ENCODE measurements around the gene ACTC1.
A peak's percentile ranks its signal among the peaks of the same experiment; 100 is the strongest.
"Not testable (repeated sequence)": the region's sequence is repeated elsewhere in the genome, so short reads cannot be mapped to it uniquely, and the experiment has no call there.

The ACTC1 gene

DNA sequence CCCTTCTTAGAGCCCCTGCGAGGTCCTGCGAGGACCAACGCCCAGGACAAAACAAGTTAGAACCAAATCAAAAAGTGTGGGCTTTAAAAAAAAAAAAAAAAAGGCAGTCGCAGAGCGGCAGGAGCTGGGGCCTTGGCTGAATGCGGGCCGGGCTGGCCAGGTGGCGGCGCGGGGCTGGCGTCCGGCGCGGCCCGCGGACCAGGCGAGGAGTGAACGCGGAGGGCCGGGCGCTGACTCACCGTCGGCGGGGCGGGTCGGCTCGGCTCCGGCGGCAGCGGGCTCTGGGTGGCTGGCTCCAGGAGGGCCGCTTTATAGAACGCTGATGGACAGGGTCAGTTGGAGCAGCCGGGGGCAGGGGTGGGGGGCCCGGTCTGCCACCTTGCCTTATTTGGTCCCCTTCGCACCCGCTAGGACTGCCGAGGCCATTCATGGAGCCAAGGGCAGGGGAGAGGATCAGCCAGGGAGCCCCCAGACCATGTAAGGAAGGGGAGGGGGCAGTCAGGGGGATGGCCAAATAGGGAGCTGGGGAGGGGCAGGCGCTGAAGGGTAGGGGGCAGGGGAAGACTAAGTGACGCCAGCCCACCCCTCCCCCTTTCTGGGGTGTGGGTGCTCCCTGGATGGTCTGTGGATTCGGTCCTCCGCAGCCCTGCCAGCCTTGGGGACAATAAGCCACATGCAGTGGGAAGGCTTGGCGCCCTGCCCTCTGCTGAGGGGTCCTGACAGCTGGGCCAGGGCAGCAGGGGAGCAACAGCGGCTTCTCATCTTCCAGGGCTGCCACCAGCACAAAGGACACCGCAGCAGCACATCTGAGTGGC lies at the start of gene ACTC1:
ACTC1 (minus strand) TSS at position 283 of the 815 bp plus-strand sequence. CDS start 741 bp downstream, outside the sequence.
- DNase-seq = peak; percentile 54

GRCh38 chr15:34841262-34841725 lies 45.9 kb upstream of the ACTC1 start:
- peak; percentile 64 for DNase-seq

GRCh38 chr15:34838282-34838681 lies 42.9 kb upstream of the ACTC1 start:
- DNase-seq = no peak

DNA sequence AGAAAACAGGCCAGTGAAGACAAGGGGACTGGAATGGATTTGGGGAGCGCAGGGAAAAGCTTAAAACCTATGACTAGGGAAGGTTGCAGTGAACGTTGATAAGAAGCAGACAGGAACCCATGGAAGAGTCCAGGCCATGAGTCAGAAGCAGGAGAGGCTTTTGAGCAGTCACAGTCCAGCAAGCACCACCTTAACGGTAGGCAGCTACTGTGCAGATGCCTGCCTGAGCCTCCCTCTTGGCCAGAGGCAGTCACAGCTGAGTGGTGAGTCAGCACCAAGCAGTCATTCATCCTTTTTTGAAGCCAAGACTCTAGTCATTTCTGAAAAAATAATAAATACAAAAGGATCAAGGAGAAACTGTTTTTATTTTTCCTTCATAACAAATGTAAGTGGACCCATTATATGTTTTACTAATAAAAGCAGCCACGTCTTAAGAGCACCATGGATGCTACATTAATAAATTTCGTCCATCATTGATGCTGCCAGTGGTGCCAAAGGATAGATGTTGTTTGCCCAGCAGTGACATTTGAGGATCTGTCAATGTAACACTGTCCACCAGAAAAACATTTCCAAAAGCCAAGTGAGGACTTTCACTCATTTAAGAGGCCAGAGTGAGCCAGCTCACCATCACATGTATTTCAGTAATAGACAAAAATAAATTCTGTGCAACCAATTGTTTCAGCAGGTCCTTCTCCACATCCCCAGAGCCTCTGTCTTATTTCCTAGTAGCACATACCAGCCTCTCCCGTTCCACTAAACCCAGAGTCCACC lies 42.1 kb upstream of the ACTC1 start:
- peak; percentile 81 for DNase-seq

GRCh38 chr15:34828145-34828911 lies 33.0 kb upstream of the ACTC1 start:
- no peak for DNase-seq

DNA sequence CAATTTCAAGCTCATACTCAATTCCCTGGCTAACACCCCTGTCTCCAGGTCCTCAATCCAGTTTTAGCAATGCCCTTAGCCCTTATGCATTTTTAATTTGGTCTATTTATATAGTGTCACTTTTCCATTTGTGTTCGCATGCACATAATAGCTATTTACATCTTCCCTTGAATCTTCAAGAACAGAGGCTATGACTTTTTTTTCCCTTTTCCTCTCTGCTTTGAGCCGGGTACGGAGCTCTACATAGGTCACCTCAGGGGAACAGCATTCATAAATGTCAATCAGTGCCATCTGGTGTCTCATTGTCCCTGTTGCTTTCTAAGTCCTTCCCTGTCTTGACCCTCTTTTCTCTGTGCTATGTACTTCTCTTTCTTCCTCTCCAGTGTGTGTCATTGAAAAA lies 26.5 kb upstream of the ACTC1 start:
- DNase-seq = no peak

DNA sequence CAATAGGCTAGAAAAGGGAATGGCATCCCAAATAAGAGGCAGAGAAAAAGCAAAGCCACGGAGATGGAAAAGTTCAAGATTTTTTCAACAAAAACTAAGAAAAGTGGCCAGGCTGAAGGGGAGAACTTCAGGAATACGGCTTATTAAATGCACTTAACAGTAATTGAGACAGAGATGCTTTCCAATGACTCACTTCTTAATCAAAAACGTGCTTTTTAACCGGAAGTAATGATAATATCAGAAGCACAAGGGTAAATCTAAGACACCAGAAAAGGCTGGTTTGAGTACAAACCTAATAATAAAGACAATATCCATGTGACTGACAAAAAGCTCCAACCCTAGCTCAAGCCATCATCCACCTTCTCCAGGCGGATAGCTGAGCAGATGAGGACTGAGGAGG lies 24.8 kb upstream of the ACTC1 start:
- no peak for DNase-seq

GRCh38 chr15:34818526-34818925 lies 23.2 kb upstream of the ACTC1 start:
- DNase-seq = peak; percentile 62

DNA sequence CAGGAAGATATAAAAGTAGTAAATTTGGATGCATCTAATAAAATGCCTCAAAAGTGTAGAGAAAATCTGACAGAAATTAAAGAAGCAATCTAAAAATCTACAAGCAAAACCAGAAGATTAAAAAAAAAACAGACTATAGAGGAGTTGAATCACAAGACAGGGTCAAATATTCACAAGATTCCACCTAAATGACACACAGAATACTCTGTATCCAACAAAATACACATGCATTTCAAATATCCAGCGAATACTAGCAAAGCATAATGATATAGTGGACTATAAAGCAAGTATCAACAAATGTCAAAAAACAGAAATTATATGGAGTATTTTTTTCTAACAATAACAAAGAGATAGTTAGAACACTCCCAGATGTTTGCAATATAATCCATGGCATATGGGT lies 20.5 kb upstream of the ACTC1 start:
- DNase-seq = peak; percentile 59

DNA sequence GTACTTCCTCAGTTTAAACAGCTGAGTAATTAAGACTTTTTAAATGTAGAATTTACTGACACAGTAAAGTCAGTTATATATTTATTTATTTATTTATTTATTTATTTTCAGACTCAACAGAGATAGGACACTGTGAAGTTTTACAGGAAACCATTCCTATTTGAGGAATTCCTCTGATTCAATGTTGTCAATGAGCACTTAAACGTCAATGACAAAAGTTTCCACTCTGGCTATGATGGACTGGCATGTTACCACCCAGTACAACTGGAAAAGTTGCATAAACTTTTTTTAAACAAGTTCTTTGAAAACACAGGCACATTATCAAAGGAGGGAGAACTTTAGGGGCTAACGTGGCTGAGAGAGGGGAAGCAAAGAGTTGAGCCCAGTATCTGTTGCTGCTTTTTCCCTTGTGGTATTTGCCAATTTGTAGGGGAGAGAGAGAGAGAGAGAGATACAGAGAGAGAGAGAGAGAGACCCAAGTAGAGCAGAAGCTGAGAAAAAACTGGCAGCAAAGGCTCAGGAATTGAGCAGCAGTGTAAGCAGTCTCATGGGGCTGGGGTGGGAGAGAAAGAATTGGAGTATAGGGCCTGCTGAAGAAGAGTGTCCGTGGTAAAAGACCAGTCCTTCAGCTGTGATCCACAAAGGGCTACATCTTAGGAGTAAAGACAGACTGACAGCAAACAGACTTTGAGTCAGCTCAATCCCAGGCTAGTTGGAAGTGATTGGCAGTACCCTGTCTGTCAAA lies 18.3 kb upstream of the ACTC1 start:
- DNase-seq = no peak

DNA sequence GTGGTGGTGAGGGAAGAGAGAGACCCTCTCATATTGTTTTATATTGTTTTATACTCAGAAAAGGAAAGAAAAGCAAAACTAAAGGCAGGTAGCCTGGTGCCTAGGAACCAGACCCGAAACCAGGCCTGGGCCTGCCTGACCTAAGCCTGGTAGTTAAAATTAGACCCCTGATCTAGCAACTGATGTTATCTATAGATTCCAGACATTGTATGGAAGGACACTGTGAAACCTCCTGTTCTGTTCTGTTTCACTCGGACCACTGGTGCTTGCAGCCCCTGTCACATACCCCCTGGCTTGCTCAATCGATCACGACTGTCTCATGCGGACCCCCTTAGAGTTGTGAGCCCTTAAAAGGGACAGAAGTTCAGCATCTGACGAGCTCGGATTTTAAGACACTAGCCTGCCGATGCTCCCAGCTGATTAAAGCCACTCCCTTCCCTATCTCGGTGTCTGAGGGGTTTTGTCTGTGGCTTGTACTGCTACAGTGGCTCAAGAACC lies 17.6 kb upstream of the ACTC1 start:
- DNase-seq = not testable (repeated sequence)

GRCh38 chr15:34812369-34812768 lies 17.0 kb upstream of the ACTC1 start:
- DNase-seq = peak; percentile 86

DNA sequence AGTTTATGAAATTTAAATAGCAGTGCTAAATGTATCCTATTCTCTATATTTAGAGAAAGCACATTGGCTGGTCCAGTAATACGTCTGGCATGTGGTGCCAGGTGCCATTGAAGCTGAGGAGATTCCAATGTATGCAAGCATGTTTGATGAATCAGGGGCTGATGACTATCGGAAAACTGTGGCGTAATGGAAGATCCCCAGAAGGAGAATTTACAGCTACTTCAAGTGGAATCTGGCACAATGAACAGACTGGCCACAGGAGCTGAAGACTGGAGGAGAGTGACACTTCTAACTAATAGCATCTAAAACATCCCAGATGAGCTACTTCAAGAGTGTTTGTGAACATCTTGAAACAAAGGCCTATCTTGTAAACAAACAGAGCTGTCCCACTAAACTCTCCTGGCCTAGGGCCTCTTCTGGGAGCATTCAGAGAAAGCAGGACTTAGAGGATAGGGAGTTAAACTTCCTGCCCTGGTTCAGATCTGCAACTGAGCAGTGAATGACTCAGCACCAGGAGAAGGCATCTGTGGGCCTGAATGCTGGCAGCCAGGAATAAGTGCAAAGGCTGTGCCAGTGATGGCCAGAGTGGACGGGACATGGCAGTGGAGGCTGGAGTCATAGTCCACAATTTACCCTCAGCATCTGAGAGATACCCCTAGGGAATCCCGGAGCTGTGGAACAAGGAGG lies 15.2 kb upstream of the ACTC1 start:
- peak; percentile 98 for DNase-seq

GRCh38 chr15:34809186-34809585 lies 13.8 kb upstream of the ACTC1 start:
- no peak for DNase-seq

DNA sequence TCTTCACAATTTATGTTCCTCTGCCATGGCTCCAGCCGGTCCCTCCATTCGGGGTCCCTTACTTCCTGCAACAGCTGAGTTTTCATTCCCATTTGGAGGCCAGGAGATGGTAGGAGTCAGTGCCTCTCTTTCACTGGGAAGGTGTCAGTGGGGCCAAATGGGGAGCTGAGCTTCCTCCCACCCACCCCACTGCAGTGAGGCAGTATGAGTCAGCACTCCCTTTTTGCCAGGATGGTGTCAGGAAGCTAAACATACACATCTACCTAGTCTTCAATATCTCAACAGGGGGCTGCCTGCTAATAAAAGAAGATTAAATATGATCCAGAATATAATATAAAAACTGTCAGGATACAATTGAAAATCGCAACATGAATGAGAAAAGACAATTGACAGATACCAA lies 12.7 kb upstream of the ACTC1 start:
- peak; percentile 59 for DNase-seq

DNA sequence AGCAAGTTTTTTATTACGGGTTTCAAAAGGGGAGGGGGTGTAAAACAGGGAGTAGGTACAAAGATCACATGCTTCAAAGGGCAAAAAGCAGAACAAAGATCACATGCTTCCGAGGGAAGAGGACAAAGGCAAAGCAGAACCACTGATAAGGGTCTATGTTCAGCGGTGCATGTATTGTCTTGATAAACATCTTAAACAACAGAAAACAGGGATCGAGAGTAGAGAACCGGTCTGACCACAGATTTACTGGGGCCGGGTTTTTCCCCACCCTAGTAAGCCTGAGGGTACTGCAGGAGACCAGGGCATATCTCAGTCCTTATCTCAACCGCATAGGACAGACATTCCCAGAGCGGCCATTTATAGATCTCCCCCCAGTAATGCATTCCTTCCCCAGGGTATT lies 11.9 kb upstream of the ACTC1 start:
- not testable (repeated sequence) for DNase-seq

DNA sequence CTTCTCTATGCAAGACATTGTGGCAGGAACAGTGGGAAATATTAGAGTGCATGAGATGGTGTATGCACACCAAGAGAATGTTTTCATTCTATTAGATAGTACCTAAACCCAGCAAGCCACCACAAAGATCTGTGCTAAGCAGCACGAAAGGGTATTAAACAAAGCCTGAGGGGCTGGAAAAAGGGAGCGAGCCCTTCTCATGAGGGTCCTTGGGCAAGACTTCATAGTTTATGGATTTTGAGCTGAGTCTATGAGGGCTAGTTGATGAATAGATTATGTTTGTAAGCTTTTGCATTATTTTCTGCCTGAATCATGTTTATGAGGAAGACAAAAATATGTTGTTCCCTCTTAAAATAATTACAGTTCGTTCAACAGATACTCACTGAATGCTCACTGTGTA lies 9.4 kb upstream of the ACTC1 start:
- DNase-seq = no peak

GRCh38 chr15:34804113-34804512 lies 8.8 kb upstream of the ACTC1 start:
- DNase-seq = no peak

DNA sequence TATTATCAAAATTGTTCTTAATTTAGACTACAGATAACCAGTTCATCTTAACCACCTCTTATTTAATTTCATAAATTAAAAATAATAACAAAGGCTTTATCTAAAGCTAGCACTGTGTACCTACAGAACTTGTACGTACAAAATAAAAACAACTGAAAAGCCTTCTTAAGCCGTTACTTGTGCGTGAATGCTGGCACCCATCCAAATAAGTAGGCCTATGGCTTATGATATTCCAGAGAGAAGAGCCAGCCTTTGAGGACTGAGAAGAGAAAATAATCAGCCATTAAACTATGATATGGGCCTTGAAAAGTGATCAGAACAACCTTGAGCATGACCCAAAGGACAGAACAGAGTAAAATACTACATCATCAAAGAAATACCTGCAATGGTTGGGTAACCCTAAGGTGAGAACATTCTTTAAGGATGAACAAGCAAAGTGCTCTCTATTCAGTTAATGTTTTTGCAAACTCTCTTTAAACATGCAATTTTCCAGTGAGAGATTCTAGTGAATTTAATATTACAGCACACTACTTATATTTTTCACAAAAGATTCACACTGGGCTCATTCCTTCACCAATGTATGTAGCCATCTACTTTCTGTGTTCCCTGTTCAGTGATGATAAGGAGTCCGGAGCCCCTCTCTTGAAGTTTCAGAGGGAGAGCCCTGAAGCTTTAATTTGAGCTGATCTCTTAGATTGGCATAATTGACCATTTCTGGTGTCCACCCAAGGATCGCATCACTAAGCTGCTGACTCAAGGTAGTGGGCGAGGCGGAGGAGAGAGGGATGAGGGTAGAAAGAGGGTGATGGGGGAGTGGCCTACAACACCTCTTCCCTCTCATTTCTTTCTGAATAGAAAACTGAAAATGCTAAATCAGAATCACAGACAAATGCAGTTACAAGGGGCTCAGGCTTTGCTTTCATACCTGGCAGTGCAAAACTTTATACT lies 7.7 kb upstream of the ACTC1 start:
- no peak for DNase-seq

DNA sequence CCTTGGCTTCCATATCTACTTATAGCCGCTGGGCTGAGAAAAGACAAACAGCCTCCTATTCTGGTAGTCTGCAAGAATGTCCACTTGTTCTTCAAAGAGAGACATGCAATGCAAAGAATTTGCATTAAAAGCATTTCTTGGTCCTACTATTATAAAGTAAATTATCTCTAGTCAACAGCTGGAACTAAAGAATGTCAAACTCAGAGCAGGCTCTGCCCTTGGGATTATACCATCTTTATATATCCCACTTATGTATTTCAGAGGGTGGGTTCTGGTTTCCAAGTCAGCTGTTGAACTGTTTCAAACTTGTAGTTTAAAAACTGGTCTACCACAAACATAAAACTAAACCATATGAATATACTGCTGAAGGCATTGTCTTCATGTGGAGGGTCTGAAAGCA lies 7.0 kb upstream of the ACTC1 start:
- DNase-seq = no peak
